ENCODE measurements around the gene TLL2. TPM values are rescaled to one million over a fixed set of nuclear protein-coding genes. Genes with fewer than 3 reads are reported as not detected.

TLL2 gene
- total and polyA plus RNA-seq, 10 donors = 0.23 to 0.75 (median 0.34) TPM

DNA sequence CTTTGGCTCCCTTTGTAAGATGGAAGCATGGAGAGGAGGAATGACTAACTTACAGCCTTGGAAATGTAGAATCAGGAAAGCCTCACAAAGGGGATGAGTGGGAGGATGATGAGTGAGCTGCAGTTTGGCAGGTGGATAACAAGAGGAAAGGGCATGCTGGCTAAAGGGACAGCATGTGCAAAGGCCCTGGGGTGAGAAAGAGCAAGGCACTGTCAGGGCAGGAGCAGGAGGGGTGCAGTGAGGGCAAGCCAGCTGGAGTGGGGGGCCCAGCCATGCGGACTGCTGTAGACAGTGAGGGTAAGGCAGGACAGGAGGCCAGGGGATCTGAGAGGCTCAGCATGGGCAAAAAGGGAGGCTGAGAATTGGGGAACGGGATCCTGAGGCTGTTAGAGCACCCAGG, 20.5 kb downstream of the TLL2 start:
- Histone ChIP-seq H3K9me3 (no peaks in the 10 kb centered on the region), H3K36me3 (no peaks in the 10 kb centered on the region), H3K4me1 (no peaks in the 10 kb centered on the region), H3K27ac (no peak overlapping the region), H3K4me3 (no peak overlapping the region), H3K27me3 (replicated peaks in 1 of 7) (no peaks in the 10 kb centered on the region)
- TF ChIP-seq, protein P1, sequence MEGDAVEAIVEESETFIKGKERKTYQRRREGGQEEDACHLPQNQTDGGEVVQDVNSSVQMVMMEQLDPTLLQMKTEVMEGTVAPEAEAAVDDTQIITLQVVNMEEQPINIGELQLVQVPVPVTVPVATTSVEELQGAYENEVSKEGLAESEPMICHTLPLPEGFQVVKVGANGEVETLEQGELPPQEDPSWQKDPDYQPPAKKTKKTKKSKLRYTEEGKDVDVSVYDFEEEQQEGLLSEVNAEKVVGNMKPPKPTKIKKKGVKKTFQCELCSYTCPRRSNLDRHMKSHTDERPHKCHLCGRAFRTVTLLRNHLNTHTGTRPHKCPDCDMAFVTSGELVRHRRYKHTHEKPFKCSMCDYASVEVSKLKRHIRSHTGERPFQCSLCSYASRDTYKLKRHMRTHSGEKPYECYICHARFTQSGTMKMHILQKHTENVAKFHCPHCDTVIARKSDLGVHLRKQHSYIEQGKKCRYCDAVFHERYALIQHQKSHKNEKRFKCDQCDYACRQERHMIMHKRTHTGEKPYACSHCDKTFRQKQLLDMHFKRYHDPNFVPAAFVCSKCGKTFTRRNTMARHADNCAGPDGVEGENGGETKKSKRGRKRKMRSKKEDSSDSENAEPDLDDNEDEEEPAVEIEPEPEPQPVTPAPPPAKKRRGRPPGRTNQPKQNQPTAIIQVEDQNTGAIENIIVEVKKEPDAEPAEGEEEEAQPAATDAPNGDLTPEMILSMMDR (IDR thresholded peaks at IDR 0.05 in 8 of 11, conservative IDR thresholded peaks at IDR 0.05 in 3 of 11) = no peak
- no peak for TF ChIP-seq POLR2AphosphoS5 (IDR thresholded peaks at IDR 0.05)
- no peak for TF ChIP-seq POLR2A (IDR thresholded peaks at IDR 0.05)
- intact Hi-C loops (cut with DNase I; ENCODE audit: low total_unique reads) = no loop called here
- WGBS, 5 donors = 82 to 92% (median 89%) methylated on average over 2 of the region's 2 CpGs
- DNase-seq = no peak

DNA sequence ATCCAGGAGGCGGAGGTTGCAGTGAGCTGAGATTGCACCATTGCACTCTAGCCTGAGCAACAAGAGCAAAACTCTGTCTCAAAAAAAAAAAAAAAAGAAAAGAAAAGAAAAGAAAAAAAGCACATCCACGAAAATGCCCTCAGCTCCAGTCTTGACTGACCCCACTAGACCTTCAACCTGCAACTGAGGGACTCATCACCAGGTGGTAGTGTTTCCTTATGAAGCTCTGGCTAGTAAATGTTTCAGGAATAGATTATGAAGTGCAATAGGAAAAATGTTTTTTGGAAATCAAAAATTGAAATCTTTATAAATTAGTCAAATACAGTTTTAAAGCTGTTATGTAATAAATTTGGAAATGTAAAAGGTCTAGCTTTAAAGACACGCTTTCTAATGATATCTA, 22.4 kb downstream of the TLL2 start:
- Histone ChIP-seq H3K27me3 (replicated peaks in 1 of 7) (peaks cover 0 to 5% (median 0%) of the 10 kb centered on the region in 7 donors), H3K4me3 (no peak overlapping the region), H3K27ac (no peak overlapping the region), H3K4me1 (no peaks in the 10 kb centered on the region), H3K36me3 (no peaks in the 10 kb centered on the region), H3K9me3 (no peaks in the 10 kb centered on the region)
- DNase-seq = no peak
- TF ChIP-seq POLR2A (IDR thresholded peaks at IDR 0.05) (no peak), POLR2AphosphoS5 (IDR thresholded peaks at IDR 0.05) (no peak)
- TF ChIP-seq, protein P1 (IDR thresholded peaks at IDR 0.05 in 8 of 11, conservative IDR thresholded peaks at IDR 0.05 in 3 of 11) = no peak
- intact Hi-C loops (cut with DNase I; ENCODE audit: low total_unique reads) = no loop called here
- WGBS, 5 donors = 76 to 85% (median 82%) methylated on average over 3 of the region's 3 CpGs

GRCh38 chr10:96488161-96488935, 25.4 kb downstream of the TLL2 start:
- Histone ChIP-seq H3K27ac (no peak overlapping the region), H3K36me3 (no peaks in the 10 kb centered on the region), H3K9me3 (no peaks in the 10 kb centered on the region), H3K4me1 (no peaks in the 10 kb centered on the region), H3K4me3 (no peak overlapping the region), H3K27me3 (replicated peaks in 1 of 7) (peaks cover 0 to 5% (median 0%) of the 10 kb centered on the region in 7 donors)
- WGBS, 5 donors = 85 to 91% (median 86%) methylated on average over 9 to 14 of the region's 14 CpGs
- TF ChIP-seq, protein P1 (IDR thresholded peaks at IDR 0.05 in 8 of 11, conservative IDR thresholded peaks at IDR 0.05 in 3 of 11) = no peak
- TF ChIP-seq POLR2A (IDR thresholded peaks at IDR 0.05) (no peak), POLR2AphosphoS5 (IDR thresholded peaks at IDR 0.05) (no peak)
- no peak for DNase-seq
- intact Hi-C loops (cut with DNase I; ENCODE audit: low total_unique reads) = no loop called here

DNA sequence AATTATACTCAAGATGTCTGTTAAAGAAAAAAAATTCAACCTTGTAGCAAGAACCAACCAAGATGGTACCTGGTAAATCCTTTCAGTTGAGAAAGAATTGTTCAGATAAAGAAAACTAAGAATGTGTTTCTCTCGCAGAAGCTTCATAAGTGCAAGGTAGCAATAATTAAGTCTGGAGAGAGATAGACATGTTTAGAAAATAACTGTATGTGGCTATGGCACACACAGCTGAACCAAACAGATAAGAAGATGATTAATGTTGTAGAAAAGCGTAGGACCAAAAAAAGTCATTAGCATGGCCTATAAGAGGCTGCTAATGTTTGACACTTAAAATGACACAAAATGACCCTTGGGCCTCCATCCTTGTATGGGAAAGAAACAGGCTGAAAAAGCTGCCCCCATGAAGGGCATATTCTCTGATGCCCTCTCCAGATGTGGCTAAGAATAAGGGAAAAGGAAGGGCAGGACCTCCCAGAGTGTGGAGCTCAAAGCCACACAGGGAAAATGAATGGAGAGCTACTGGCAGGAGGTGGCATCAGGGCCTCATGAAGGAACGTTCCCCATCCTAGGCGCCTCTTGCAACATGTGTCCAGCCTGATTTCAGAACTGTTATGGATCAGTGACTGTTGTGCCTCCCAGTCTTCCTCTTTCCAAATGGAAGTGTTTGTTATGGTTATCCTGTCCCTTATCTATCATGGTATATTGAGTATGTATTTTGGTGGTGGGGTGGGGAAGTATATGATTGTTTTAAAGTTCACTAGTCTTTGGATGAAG, 30.7 kb downstream of the TLL2 start:
- intact Hi-C loops (cut with DNase I; ENCODE audit: low total_unique reads) = no loop called here
- no peaks in the 10 kb centered on the region for H3K36me3 ChIP-seq
- H3K4me1 ChIP-seq = no peaks in the 10 kb centered on the region
- no peak overlapping the region for H3K27ac ChIP-seq
- no peak overlapping the region for H3K4me3 ChIP-seq
- no peaks in the 10 kb centered on the region for H3K9me3 ChIP-seq
- peaks cover 0 to 18% (median 0%) of the 10 kb centered on the region in 7 donors for H3K27me3 ChIP-seq (replicated peaks in 1 of 7)
- TF ChIP-seq, protein P1 (IDR thresholded peaks at IDR 0.05 in 8 of 11, conservative IDR thresholded peaks at IDR 0.05 in 3 of 11) = no peak
- no peak for TF ChIP-seq POLR2AphosphoS5 (IDR thresholded peaks at IDR 0.05)
- no peak for TF ChIP-seq POLR2A (IDR thresholded peaks at IDR 0.05)
- no peak for DNase-seq
- 66 to 82% (median 68%) methylated on average over 4 of the region's 4 CpGs for WGBS, 5 donors

Data from spleen (tissue), 11 donors.